A673 (cell line): Measurements from ENCODE around the gene TMEM131L.

Source experiments
- CTCF ChIP-seq: fragments of 300-800, 200-600 bp; sonication (generic); conservative IDR thresholded peaks from 2 replicates; pipeline ENCODE4 v1.5.1; 2017; ENCODE audit warnings: low read depth, mild to moderate bottlenecking, antibody characterized with exemption, low read length, moderate library complexity, mixed read lengths
- EZH2 ChIP-seq: fragments of 200-600 bp; sonication (generic); IDR thresholded peaks from 2 replicates; pipeline ENCODE4 v1.6.1; 2017; ENCODE audit warnings: borderline replicate concordance, low read depth, mild to moderate bottlenecking, mixed read lengths, antibody characterized with exemption, low read length; ENCODE audit not compliant: poor library complexity, severe bottlenecking

- TF ChIP-seq CTCF (no peak), EZH2 (no peak)
Measured at GRCh38 chr4:153612878-153613277, 146.7 kb downstream of the TMEM131L start.
